Stimulated activated CD8-positive, alpha-beta memory T cell treated with anti-CD3 and anti-CD28 coated beads, Interleukin-4, amount 100 ng/mL, for 4 hours (primary cell): Measurements from ENCODE around the gene KMT2B.

Source experiments
- DNase-seq, 2 donors: peaks; one replicate each; pipeline ENCODE4 v3.0.0-alpha.2; 2020; ENCODE audit warnings: low read depth in 2 of 2, low spot score in 1 of 2

Gene KMT2B

DNA sequence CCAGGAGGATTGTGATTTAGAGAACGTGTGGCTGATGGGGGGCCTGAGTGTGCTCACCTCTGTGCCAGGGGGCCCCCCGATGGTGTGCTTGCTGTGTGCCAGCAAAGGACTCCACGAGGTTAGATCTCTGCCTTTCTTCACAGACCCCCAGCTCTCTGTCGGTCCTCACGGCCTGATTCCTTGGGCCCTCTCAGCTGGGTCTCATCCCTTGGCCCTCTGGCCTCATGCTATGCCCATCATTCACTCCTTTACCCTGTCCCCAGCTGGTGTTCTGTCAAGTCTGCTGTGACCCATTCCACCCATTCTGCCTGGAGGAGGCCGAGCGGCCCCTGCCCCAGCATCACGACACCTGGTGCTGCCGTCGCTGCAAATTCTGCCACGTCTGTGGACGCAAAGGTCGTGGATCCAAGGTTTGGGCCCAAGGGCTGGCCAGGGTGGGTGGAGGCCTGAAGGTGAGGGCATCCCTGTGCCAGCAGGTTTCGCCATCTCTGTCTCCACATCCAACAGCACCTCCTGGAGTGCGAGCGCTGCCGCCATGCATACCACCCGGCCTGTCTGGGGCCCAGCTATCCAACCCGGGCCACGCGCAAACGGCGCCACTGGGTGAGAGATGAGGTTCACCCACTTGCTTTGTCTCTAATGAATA is 7.5 kb downstream of the KMT2B start:
- no peak for DNase-seq

GRCh38 chr19:35727053-35727955 is 9.5 kb downstream of the KMT2B start:
- DNase-seq, result no peak

DNA sequence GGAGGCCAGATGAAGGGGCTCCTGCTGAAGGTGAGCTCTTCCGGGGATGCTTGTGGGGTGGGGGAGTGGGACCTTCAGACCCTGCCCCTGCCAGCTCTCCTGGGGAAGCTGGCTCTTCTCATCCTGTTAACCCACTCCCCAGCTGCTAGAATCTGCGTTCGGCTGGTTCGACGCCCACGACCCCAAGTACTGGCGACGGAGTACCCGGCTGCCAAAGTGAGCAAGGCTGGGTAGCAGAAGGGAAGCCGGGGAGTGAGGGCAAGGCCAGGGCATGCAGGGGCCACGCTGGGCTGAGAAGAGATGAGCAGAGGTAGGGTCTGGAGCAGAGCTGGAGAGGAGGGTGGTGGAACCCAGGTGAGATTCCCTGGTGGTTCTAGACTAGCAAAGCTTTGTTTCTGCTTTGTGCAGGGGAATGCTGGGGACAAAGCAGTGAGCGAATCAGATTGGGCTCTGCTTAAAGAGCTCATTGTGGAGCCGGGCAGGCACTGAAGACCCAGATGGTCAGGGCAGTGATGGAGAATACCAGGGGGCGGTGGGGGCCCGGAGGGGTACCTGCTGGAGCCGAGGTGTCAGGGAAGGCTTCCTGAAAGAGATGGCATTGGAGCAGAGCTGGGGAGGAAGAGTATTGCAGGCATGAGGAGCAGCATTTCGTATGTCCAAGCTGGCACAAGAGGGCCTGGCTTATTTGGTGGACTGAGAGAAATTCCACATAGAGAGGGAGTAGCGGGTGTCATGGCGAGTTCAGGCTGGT is 10.3 kb downstream of the KMT2B start:
- DNase-seq, result no peak

- DNase-seq, result no peak
These were observed 11.2 kb downstream of the KMT2B start for GRCh38 chr19:35729021-35729420.

DNA sequence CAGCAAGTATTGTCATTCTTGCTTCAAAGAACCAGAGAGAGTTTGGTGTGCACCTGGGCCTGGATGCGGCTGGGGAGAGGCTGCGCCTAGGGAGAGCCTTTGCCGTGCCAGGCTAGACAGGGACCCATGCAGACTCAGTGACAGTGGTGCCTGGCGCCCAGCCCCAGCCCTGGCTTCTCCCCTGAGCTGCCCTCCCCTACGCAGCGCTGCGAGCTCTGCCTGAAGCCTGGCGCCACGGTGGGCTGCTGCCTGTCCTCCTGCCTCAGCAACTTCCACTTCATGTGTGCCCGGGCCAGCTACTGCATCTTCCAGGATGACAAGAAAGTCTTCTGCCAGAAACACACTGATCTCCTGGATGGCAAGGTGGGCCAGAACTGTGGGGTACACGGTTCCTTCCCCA is 12.0 kb downstream of the KMT2B start:
- no peak for DNase-seq

DNA sequence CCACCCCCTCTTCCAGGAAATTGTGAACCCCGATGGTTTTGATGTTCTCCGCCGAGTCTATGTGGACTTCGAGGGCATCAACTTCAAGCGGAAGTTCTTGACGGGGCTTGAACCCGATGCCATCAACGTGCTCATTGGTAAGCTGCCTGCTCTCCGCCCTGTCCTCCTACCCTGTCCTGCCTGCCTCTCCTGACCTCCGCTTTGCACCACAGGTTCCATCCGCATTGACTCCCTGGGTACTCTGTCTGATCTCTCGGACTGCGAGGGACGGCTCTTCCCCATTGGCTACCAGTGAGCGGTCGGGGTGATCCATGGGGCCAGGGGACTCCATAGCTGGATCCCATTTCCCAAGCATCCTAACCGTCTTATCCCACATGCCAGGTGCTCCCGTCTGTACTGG is 12.5 kb downstream of the KMT2B start:
- DNase-seq, result no peak

GRCh38 chr19:35731353-35731752 is 13.6 kb downstream of the KMT2B start:
- no peak for DNase-seq

DNA sequence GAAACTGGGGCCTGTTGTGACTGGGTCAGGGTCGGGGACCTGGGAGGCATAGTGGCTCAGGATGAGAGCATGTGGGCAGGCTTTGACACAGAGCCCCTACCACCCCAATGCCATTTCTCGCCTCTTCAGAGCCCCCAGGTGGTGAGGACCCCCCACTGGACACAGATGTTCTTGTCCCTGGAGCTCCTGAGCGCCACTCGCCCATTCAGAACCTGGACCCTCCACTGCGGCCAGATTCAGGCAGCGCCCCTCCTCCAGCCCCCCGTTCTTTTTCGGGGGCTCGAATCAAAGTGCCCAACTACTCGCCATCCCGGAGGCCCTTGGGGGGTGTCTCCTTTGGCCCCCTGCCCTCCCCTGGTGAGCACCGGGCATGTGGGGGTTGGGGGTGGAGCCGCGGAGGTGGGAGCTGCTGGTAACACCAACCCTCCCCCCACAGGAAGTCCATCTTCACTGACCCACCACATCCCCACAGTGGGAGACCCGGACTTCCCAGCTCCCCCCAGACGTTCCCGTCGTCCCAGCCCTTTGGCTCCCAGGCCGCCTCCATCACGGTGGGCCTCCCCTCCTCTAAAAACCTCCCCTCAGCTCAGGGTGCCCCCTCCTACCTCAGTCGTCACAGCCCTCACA is 14.1 kb downstream of the KMT2B start:
- no peak for DNase-seq

DNA sequence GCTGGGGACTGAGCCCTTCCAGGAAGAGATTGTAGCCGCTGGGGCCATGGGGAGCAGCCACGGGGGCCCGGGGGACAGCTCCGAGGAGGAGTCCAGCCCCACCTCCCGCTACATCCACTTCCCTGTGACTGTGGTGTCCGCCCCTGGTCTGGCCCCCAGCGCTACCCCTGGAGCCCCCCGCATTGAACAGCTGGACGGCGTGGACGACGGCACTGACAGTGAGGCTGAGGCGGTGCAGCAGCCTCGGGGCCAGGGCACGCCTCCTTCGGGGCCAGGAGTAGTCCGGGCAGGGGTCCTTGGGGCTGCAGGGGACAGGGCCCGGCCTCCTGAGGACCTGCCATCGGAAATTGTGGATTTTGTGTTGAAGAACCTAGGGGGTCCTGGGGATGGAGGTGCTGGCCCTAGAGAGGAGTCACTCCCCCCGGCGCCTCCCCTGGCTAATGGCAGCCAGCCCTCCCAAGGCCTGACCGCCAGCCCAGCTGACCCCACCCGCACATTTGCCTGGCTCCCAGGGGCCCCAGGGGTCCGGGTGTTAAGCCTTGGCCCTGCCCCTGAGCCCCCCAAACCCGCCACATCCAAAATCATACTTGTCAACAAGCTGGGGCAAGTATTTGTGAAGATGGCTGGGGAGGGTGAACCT is 14.9 kb downstream of the KMT2B start:
- no peak for DNase-seq

DNA sequence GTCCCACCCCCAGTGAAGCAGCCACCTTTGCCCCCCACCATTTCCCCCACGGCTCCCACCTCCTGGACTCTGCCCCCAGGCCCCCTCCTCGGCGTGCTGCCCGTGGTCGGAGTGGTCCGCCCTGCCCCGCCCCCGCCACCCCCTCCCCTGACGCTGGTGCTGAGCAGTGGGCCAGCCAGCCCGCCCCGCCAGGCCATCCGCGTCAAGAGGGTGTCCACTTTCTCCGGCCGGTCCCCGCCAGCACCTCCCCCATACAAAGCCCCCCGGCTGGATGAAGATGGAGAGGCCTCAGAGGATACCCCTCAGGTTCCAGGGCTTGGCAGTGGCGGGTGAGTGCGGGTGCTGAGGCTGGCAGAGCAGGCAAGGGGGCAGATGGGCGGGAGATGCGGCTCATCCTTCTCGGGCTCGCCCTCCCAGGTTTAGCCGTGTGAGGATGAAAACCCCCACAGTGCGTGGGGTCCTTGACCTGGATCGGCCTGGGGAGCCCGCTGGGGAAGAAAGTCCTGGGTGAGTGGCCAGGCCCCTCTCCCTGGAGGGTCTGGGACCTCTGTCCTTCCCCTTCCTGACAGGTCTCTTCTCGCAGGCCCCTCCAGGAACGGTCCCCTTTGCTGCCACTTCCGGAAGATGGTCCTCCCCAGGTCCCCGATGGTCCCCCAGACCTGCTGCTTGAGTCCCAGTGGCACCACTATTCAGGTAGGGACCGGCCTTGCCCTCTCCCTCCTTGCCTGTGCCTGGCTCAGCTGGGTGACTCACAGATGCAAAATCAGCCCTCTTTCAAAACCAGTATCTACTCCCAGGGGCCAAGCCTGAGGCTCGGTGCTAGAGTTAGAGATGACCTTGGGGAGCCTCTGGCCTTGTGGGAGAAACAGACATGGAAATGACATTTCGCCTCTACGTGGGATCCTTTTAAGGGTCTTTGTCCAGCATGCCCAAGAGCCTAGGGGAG is 15.7 kb downstream of the KMT2B start:
- DNase-seq, result no peak

DNA sequence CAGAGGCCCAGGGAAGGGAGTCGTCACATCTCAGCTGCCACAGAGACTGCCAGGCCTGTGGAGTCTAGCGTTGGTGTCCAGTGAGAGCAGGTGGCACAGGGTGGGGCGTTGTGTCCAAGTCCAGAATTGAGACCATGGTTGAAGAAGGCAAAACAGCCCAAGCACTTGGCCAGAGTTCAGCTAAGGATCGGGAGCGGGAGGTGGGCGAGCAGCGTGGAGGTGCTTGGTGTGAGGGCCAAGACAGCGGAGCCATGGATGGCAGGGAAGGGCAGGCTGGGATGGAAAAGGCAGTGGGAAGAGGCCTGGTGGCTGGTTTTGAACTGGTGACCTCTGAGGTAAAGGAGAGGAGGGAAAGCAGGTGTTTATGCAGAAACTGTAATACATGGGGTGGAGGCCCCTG is 16.5 kb downstream of the KMT2B start:
- no peak for DNase-seq

DNA sequence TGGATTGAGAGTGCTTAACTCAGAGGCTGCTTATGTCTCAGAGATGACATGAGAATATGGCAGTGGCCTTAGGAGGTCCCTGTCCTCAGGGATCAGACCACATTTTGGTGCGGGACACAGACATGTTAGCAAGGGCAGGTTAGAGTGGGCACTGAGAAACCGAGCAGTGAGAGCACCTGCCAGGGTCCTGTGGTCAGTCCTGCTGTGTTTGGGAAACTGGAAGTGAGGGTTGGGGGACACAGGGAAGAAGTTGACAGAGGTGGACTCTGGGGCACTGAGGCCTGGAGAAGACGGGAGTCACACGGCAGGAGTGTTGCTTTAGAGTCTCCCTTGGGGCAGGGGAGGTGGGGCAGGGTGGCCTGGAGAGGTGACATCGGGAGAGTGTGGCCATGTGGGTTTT is 17.1 kb downstream of the KMT2B start:
- no peak for DNase-seq

DNA sequence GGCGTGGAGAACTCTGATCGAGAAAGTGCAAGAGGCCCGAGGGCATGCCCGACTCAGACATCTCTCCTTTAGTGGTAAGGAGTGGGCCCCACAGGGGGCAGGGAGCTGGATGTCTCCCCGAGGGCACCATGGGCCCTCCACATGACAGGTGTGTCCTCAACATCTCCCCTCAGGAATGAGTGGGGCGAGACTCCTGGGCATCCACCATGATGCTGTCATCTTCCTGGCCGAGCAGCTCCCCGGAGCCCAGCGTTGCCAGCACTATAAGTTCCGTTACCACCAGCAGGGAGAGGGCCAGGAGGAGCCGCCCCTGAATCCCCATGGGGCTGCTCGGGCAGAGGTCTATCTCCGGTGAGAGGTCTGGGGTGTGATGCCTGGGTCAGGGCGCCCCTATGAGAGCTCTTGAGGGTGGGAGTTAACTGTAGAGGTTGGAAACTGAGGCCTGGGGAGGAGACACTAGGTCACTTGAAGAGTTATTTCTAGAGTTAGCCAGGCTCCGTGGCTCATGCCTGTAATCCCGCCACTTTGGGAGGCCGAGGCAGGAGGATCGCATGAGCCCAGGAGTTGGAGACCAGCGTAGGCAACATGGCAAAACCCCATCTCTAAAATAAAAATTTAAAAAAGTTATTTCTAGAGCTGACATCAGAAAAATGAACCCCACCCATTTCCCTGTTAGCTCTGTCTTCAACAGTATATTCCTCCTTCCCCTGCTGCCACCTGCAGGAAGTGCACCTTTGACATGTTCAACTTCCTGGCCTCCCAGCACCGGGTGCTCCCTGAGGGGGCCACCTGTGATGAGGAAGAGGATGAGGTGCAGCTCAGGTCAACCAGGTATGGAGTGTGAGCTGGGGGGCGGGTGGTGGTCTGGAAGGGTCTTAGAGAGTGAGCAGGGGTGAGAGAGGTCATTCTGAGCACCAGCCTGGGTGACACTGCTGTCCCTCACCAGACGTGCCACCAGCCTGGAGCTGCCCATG is 19.4 kb downstream of the KMT2B start:
- DNase-seq, result no peak

DNA sequence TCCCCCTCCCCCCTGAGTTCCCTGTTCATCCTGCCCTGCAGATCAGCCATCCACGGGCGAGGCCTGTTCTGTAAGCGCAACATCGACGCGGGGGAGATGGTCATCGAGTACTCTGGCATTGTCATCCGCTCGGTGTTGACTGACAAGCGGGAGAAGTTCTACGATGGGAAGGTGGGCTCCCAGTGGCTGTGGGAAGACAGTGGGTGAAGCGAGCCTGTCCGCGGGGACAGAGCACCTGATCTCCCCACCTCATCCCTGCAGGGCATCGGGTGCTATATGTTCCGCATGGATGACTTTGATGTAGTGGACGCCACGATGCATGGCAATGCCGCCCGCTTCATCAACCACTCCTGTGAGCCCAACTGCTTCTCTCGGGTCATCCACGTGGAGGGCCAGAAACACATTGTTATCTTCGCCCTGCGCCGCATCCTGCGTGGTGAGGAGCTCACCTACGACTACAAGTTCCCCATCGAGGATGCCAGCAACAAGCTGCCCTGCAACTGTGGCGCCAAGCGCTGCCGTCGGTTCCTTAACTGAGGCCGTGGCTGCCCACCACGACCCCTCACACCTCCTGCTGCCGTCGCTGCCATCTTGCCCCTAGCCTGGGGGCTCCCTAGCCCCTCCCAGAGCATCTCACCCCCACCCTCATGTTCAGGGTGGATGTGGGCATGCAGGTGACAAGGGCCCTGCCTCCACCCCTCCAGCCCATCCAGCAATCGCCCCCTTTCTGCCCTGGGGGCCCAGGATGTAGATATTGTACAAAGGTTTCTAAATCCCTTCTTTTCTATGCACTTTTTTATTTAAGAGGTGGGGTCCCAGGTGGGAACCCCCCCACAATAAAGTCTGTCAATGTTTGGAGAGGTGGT is 20.5 kb downstream of the KMT2B start:
- no peak for DNase-seq

DNA sequence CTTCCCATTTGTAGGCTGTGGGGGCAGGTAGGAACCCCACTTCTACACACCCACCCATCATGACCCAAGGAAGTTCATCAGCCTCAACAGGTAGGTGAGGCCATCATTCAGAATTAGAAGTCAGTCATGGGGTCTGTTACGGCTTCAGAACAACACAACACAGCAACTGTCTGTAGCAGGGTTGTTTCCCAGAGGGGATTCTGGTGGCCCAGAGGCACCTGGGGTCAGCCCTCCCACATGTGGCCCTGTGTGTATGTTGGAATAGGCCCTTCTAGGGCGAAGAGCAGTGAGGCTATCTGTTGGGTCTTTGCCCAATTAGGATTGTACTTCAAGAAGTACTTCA is 21.1 kb downstream of the KMT2B start:
- DNase-seq, result no peak

DNA sequence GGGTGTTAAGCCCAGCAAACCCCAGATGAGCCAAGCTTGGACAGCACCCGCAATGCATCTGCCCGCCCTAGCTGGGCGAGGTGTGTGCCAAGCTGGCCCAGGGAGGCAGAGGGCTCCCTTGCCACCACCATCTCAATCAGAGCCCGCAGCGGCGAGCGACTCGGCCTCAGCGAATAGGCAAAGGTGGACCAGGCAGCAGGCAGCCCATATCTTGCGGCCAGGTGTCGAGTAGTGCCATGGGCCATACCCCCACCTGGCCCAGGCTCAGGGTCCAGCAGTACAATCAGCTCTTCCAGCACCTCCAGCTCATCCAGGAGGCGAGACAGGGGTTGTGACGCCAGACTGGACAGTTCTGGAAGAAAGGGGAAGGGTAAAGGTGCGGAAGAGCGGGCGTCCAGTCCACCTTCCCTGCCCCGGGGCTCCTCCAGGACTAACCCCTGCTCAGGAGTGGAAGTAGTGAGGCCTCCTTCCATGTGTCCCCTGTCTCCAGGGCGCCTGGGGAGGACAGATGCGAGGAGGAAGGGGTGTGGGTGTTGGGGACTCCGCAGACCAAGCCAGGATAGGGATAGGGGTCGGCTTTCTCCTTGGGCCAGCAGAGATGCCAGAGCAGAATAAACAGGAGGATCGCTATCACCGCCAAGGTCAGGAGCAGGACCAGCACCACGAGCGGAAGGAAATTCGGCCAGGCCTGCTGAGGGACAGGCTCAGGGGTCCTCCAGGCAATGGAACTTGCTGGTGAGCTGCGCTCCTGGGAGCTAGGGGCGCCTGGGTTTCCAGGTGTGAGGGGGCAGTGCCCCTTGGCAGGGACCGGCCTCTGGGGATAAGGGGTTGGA is 21.7 kb downstream of the KMT2B start:
- DNase-seq, result no peak

DNA sequence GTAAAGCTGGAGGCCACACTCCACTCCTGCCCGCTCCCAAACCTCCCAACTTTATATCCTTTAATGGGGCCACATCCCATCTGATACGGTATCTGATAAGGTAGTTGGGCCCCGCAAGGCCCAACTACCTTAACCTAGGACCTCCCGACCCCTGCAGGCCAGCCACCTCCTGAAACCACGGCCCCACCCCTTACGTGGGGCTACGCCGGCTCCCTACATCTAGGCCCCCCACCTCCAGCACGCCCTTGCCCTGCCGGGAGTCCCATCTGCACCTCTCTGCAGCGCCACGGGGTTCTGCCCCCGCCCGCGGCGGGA is 22.3 kb downstream of the KMT2B start:
- no peak for DNase-seq
